Activated CD4-positive, alpha-beta T cell treated with anti-CD3 and anti-CD28 coated beads, Interleukin-2, amount 50 U/mL, for 16 hours (primary cell): ENCODE measurements around the gene PADI6.
A peak's percentile ranks its signal among the peaks of the same experiment; 100 is the strongest.

Experiments used
- DNase-seq: peaks from one replicate; pipeline ENCODE4 v3.0.0-alpha.2; 2020

The PADI6 gene

DNA sequence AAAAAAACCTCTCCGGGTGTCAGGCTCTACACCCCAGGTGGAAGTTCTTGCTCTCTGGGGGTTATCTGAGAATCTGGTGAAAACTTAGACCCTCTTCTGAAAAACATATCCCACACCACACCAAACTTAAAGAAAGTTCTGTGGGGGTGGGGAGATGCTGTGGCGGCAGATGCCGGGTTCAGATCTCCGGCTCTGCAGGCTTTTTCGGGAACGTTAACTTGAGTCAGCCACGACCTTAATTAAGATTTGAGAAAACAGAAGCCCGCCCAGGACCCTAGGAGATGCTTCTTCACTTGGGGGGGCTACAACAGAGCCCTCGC lies 65.2 kb downstream of the PADI6 start:
- no peak for DNase-seq

DNA sequence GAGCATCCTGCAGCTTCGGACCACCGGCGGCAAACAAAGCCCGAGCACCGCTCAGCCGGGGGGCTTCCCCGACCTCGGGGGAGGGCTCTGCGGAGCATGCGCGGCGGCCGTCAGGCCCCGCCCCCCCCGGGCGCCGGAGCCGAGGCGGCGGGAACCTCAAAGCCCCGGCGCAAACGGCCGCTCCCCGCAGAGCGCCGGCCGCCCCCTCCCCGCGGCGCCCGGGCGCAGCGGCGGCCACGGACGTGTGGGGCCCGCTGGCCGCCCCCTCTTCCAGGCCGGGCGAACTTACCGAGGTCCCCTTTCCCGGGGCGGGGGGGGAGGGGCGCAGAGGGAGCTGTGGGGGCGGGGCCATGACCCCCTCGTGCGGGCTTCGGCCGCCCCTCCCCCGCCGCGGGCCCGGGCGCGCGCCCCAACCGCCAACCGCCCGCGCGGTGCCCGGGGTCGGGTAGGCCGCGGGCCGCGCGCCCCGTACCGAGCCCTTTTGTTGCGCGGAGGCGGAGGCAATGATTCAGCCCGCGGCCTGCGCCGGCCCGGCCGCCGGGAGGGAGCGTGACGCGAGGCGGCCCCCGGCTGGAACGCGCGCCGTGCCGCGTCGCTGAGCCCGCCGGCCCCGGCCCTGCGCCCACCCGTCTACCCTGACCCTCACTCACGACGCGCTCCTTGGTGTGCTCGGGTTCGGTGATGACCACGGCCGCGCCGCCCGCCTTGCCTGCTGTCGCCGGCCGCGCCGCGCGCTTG lies 65.8 kb downstream of the PADI6 start:
- DNase-seq, result peak; percentile 48

DNA sequence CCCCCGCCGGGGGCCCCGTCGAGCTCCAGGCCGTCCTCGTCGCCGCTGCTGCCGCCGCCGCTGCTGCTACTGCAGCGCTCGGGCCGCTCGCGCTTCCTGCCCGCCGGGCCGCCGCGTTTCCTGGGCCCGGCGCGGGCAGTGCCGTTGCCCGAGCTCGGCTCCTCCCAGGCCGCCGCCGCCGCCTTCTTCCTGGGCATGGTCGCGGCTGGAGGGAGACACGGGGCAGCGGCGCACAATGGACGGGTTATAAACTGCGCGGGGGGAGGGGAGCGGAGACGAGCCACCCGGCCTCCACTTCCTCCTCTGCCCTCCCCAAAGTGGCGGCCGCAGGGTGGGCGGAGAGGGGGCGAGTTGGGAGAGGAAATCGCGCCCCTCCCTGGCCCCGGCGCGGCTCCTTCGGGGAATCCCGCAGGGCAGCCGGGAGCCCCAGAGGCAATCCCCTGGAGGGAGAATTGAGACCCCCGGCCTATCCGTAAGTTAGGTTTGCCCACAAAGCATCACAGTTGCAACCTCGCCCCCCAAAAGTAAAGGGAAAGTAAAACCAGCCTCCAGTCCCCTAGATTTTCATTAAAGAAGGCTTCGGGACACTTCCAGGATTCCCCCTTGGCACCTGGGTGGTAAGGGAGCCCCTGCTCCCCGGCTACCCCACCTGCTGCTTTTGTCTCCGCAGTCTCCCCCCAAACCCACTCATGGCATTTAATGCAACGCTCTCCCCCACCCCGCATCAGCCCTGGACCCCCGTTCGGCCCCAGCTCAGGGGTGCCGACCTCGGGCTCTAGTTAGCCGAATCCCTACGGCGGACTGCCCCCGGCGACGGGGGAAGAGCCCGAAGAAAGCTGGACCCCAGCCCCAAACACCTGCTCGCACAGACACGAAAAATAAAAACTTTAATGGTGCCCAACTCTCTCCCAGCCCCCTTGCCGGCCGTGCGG lies 66.6 kb downstream of the PADI6 start:
- peak; percentile 77 for DNase-seq

DNA sequence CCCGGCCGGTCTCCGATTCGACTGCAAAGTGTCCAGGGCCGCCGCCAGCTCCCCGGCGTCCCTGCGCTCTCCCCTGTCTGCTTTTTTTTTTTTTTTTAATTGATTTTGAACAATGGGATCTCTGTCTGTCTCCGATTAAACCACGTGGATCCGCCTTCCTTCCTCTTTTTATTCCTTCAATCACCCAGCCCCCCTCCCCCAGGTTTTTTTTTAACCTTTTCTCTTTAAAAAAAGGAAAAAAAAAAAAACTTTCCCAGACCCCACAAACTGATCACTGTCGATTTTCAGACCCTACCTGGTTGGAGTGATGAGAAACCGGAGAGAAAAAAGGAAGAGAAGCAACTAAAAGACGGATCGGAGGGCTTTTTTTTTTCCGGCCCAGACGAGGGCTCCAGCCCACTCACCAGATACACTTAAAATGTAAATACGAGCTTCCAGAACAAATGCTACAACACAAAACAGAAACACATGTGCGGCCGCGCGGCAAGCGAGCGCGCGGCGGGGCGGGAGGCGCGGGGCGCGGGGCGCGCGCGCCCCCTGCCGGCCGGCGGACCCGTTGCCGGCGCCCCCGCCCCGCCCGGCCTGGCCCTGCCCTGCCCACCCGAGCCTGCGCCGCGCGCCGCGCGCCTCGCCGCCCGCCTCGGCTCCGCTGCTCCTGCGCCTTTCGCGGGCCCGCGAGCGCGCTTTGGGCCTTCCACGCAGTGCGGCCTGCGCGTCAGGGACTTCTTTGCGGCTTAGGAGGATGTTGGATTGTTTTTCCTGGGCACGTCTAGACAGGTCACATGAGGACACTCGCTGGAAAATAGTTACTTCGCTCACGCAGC lies 67.5 kb downstream of the PADI6 start, which contains the start of gene RCC2:
Gene RCC2 (minus strand): TSS at position 428 of the 824 bp plus-strand sequence. CDS start 1,163 bp downstream, outside the sequence.
- DNase-seq, result peak; percentile 75

DNA sequence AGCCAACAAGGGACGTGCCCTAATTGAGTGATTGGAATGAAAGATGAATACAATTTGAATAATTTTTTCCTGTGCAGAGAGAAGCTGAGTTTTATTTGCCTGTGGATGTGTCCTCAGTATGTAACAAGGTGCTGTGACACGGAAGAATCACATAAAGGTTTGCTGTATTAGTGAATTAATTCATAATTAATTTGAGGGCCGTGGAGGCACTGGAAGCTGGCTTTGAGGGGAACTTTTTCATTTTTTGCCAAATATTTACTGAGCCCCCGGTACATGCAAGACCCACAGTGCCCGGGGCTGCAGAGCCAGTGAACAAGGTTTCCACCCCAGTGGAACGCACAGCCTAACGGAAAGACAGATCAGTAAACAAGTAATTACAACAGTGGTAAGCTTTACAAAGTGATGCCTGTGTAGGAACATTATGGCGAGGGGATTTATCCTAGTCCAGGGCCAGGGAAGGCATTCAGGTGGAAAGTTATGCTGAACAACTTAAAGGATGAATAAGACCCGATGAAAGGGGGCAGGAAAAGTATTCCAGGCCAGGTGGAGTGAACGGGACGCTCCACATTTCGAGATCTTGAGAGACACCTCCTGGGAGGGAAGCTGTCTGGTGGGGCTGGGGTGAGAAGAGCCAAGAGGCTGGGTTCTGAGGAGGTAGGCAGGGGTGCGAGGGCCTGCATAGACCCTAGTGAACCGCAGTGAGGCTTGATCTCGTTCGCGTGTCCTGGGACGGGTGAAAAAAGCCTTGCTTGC lies 68.3 kb downstream of the PADI6 start:
- DNase-seq, result no peak

DNA sequence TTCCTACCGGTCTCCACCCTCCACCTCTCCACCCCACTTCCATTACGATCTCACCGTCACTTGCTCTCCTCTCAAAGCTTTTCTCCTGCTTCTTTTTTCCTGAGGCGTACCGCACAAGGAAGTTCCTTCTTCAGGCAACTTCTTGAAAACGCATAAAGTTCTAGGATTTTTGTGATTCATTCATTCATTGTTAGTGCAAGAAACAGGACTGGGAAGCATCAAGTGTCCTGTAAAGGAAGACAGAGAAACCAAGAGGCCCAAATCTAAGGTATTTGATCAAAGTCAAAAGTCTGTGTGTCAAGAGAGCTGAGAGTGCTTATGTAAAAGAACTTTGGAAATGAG lies 68.8 kb downstream of the PADI6 start:
- DNase-seq, result no peak

DNA sequence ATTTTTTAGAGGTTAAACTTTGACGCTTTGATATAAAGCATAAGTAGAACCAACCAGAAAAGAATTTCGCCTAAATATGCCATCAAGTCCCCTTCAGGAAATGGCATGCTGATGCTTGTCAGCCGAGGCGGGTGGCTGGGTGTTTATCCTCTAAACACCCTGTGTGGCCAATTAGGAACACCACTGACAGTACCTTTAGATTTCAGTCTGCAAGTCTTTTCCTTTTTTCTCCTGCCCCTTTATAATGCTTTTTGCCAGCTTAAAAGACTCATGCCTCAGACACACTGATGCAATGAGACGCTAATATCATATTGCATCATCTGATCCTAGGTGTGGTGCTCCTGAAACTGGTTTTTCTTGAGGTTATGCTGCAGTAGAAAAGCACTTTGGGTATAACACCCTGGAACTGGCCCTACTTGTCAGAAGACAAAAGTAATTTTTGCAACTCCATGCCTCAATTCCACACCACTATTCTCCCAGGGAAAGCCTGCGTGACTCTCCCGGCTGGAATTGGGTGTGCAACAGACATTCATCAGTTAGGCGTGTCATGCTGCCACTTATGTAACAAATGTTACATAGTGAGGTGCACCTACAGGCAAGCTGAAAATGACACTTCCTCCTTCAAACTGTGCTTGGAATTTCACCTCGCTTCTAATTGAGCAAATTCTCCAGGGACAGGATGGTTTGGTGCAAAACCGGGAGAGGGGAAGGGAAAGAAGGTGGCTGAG lies 69.4 kb downstream of the PADI6 start:
- DNase-seq, result peak; percentile 48

DNA sequence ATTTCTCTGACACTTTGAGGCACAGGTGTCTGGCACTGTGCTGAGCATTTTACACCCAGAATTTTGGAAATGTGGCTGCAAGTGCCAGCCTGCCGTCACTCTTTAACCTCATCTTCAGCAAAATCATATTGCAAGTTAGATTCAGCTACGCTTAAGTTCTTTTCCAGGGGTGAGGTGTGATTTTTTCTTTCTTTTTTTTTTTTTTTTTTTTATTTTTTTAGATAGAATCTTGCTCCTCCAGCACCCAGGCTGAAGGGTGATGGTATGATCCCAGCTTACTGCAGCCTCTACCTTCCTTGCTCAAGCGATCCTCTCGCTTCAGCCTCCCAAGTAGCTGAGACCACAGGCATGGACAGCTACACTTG lies 70.0 kb downstream of the PADI6 start:
- DNase-seq, result no peak

DNA sequence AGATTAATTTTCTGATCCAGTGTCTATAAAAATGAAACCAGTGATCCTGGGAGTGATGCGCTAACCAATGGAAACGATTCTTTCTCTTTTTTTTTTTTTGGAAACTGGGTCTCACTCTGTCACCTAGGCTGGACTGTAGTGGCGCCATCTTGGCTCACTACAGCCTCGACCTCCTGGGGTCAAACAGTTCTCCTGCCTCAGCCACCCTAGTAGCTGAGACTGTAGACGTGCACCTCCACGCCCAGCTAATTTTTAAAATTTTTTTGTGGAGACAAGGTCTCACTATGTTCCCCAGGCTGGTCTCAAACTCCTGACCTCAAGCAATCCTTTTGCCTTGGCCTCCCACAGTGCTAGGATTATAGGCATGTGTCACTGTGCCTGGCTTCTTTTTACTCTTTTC lies 70.8 kb downstream of the PADI6 start:
- no peak for DNase-seq

DNA sequence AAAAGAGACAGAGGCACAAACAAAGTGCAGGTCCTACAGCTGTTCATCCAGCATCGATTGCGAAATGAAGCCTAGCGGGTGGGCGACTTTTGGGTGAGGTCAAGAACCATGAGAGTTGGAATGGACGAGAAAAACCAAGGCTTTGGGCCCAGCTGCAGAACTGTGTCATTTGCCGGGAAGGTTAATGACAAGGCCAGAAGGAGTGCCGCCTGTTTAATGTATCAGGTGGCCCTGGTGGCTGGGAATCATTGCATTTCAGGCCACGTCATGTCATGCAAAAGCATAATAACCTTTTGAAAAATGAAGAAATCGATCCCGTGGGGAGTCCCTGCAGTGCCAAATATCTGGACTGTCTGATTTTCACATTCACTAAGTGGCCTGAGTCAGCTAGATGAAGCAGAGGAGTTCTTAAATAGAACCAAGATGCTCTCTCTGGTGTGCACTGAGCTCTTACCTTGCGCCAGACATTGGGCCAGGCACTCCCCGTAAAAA lies 75.6 kb downstream of the PADI6 start:
- no peak for DNase-seq
